Pancreas (tissue), 10 donors: Measurements from ENCODE around the gene VRK3. TPM values are rescaled to one million over a fixed set of nuclear protein-coding genes. Genes with fewer than 3 reads are reported as not detected.

Source experiments
- ATAC-seq, 4 donors: fragments of 200-7000 bp; cut with Tn5 transposase; one replicate each; pipeline versions ENCODE4 v1.8.0 to v1.9.1; 2020; ENCODE audit warnings: mild to moderate bottlenecking in 4 of 4, moderate library complexity in 4 of 4
- DNase-seq, 6 donors: peaks; one replicate each; pipeline ENCODE4 v3.0.0-alpha.2; 2020
- FAIRE-seq: peaks from 2 replicates; lab custom pipeline; 2012; peaks lifted over from hg19 to GRCh38; lab: Jason Lieb, UNC
- H3K27ac ChIP-seq, 4 donors: fragments of 200-600 bp; sonication (generic); 1 replicate in 3 of 4; 2 replicates in 1 of 4; pipeline versions ENCODE4 v1.5.0 to v1.8.0; 2020
- H3K27me3 ChIP-seq, 4 donors: fragments of 200-600 bp; one replicate each; pipeline ENCODE4 v1.8.0; 2021
- H3K36me3 ChIP-seq, 3 donors: fragments of 200-600 bp; sonication (generic) in 1 of 3; one replicate each; pipeline versions ENCODE4 v1.5.0 to v1.8.0; 2020 to 2021
- H3K4me1 ChIP-seq, 3 donors: fragments of 200-600 bp; one replicate each; pipeline ENCODE4 v1.8.0; 2021
- H3K4me3 ChIP-seq, 4 donors: fragments of 200-600 bp; sonication (generic) in 2 of 4; one replicate each; pipeline versions ENCODE4 v1.5.0 to v1.8.0; 2020 to 2021
- H3K9me3 ChIP-seq, 4 donors: fragments of 200-600 bp; one replicate each; pipeline ENCODE4 v1.8.0; 2021
- WGBS, 2 donors: extraction: QIAGEN DNeasy Blood & Tissue Kit; methylation state at CpG; one replicate each; pipeline ENCODE4 v1.1.7; 2013; 5-methylcytosine and 5-hydroxymethylcytosine counted together
- intact Hi-C, 3 donors: fragments of 100-400 bp; cut with DNase I; formaldehyde crosslinking; loops; one replicate each; pipeline versions ENCODE4 v1.11.1 to v1.14.2; 2022
- polyA plus RNA-seq, 2 donors: library from polyadenylated mRNA; stranded (reverse); fragments of 200-250 nt; gene quantifications; one replicate each; pipeline ENCODE4 v1.2.3, GENCODE V29; 2013
- total RNA-seq, 6 donors: library from RNA; stranded (reverse); fragmentation: NEBNext Ultra II Directional in 4 of 6; extraction: Animal tissue kit (Norgen Biotek cat#: 25700) in 4 of 6; gene quantifications; one replicate each; pipeline versions ENCODE4 v1.2.1 to v1.2.4, GENCODE V29; 2021 to 2023
- TF ChIP-seq, protein P1 (sequence below), 4 donors: fragments of 200-600 bp; sonication (generic) in 3 of 4; IDR thresholded peaks; one replicate each; pipeline versions ENCODE4 v1.5.0 to v1.8.0; 2021; ENCODE audit warnings: antibody characterized with exemption in 4 of 4
- donor health status: healthy with polysubstance abuse.
- donor health status: DM: no; HTN: no; CAD: no; lungs with moderate emphysema.
- donor health status: DM: no; HTN: no; CAD: no.
- donor health status: control.
- donor health status: control.
- donor health status: Bipolar disorder and iron deficiency.
- donor health status: DM: yes; HTN: yes; CAD: no.
- donor health status: DM: no; HTN: no; CAD: no.
- donor health status: DM: no; HTN: no; CAD: no.
- donor health status: DM: yes; HTN: yes; CAD: no.

The VRK3 gene
- total and polyA plus RNA-seq, 8 donors = 14.4 to 32.4 (median 17.9) TPM

DNA sequence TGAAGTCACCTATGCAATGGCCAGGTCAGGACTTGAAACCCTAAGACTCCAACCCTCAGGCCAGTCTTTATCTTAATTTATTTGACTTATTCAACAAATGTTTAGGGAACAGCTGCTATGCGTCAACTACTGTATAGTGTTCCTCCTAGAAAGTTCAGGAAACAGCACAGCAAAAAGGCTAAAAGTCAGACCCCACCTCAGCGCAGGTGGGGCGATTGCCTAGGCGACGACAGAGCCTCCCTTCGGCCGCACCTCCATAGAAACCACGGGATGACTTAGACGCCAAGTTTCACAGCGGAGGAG lies 502 bp downstream of the VRK3 start:
- Histone ChIP-seq H3K4me1 (peaks cover 0 to 18% (median 7%) of the 10 kb centered on the region in 3 donors), H3K36me3 (no peaks in the 10 kb centered on the region), H3K27ac (peak overlapping the region in 3 of 4 donors; percentile 75 to 83 (median 83)), H3K9me3 (no peaks in the 10 kb centered on the region), H3K27me3 (no peaks in the 10 kb centered on the region), H3K4me3 (peak overlapping the region; percentile 82 to 98 (median 93))
- WGBS, 2 donors = 0% methylated on average over 10 of the region's 10 CpGs
- no peak for FAIRE-seq
- no peak for DNase-seq
- TF ChIP-seq, protein P1, sequence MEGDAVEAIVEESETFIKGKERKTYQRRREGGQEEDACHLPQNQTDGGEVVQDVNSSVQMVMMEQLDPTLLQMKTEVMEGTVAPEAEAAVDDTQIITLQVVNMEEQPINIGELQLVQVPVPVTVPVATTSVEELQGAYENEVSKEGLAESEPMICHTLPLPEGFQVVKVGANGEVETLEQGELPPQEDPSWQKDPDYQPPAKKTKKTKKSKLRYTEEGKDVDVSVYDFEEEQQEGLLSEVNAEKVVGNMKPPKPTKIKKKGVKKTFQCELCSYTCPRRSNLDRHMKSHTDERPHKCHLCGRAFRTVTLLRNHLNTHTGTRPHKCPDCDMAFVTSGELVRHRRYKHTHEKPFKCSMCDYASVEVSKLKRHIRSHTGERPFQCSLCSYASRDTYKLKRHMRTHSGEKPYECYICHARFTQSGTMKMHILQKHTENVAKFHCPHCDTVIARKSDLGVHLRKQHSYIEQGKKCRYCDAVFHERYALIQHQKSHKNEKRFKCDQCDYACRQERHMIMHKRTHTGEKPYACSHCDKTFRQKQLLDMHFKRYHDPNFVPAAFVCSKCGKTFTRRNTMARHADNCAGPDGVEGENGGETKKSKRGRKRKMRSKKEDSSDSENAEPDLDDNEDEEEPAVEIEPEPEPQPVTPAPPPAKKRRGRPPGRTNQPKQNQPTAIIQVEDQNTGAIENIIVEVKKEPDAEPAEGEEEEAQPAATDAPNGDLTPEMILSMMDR (IDR thresholded peaks at IDR 0.05) = no peak
- intact Hi-C loops = no loop called here
- ATAC-seq = peak in 2 of 4 donors; percentile 13 to 19

DNA sequence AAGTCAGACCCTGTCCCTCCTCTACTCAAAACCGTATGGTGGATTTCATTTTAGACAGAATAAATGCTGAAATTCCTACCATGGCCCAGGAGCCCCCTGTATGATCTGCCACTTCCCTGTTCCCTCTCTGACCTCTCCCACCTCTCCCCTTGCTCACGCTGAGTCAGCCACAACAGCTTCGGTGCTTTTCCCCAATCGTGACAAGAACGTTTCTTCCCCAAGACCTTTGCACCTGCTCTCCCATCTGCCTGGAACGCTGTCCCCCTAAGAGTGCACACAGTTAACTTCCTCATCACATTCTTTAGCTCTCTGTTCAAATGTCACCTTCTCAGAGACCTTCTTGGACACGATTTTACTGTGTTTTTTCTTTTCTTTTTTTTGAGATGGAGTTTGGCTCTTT lies 2.3 kb downstream of the VRK3 start:
- TF ChIP-seq, protein P1 (IDR thresholded peaks at IDR 0.05) = no peak
- WGBS, 2 donors = 67 to 72% methylated on average over 7 of the region's 7 CpGs
- H3K36me3 ChIP-seq = peaks cover 0 to 6% (median 0%) of the 10 kb centered on the region in 3 donors
- ATAC-seq (no peak), DNase-seq (no peak), FAIRE-seq (no peak)
- no peak overlapping the region for H3K27ac ChIP-seq
- no peaks in the 10 kb centered on the region for H3K9me3 ChIP-seq
- H3K4me3 ChIP-seq = no peak overlapping the region
- H3K4me1 ChIP-seq = peaks cover 0 to 18% (median 7%) of the 10 kb centered on the region in 3 donors
- H3K27me3 ChIP-seq = no peaks in the 10 kb centered on the region
- intact Hi-C loops = no loop called here

DNA sequence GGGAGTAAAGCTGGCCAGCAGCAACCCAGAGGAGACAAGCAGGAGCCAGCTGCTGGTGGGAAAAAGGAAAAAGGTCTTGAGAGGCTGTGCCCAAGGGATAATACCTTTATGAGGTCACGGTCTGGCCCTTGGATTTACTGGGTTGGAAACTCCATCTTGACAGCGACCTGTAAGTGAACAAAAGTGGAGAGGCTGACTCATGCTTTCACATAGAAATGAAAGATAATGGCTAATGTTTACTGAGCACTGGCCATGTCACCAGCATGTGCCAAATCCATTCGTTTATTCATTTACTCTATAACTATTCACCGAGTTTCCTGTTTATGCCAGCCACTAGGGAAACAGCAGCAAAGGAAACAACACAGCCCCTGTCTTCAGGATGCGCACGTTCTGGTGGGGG lies 4.7 kb downstream of the VRK3 start:
- Histone ChIP-seq H3K27ac (no peak overlapping the region), H3K27me3 (no peaks in the 10 kb centered on the region), H3K4me1 (peaks cover 0 to 8% (median 0%) of the 10 kb centered on the region in 3 donors), H3K4me3 (no peak overlapping the region), H3K9me3 (no peaks in the 10 kb centered on the region), H3K36me3 (peaks cover 0 to 22% (median 7%) of the 10 kb centered on the region in 3 donors)
- 66 to 70% methylated on average over 6 of the region's 6 CpGs for WGBS, 2 donors
- ATAC-seq = no peak
- no peak for DNase-seq
- intact Hi-C loops = no loop called here
- TF ChIP-seq, protein P1 (IDR thresholded peaks at IDR 0.05) = no peak
- no peak for FAIRE-seq

DNA sequence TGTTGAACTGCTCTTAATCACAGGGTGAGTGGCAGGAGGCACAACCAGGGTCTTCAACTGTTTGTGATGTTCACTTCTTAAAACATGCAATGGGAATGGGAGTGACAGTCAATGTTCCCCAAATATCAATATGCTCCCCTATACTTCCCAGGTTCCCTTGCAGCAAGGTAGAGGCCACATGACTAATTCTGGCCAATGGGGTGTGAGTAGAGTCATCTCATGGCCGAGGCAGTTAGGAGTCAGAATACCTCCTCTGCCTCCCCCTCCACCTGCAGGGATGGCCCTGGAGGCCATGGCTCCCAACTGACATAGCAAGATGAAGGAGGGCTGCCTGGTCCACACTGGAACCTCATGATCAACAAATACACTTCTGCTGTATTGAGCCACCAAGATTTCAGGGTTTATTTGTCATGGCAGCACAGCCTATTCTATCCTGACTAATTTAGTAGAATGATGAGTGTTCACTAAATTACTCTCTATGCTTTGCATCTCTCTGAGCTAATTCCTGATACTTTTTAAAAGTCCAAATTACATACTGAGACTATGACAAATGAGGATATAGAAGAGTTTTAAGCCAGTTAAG lies 8.9 kb downstream of the VRK3 start:
- ATAC-seq (no peak), DNase-seq (no peak), FAIRE-seq (no peak)
- Histone ChIP-seq H3K27ac (no peak overlapping the region), H3K27me3 (no peaks in the 10 kb centered on the region), H3K4me1 (no peaks in the 10 kb centered on the region), H3K4me3 (no peak overlapping the region), H3K9me3 (no peaks in the 10 kb centered on the region), H3K36me3 (peaks cover 0 to 34% (median 7%) of the 10 kb centered on the region in 3 donors)
- WGBS, 2 donors = 90 to 100% methylated on average over 1 of the region's 1 CpG
- intact Hi-C loops = no loop called here
- TF ChIP-seq, protein P1 (IDR thresholded peaks at IDR 0.05) = no peak

DNA sequence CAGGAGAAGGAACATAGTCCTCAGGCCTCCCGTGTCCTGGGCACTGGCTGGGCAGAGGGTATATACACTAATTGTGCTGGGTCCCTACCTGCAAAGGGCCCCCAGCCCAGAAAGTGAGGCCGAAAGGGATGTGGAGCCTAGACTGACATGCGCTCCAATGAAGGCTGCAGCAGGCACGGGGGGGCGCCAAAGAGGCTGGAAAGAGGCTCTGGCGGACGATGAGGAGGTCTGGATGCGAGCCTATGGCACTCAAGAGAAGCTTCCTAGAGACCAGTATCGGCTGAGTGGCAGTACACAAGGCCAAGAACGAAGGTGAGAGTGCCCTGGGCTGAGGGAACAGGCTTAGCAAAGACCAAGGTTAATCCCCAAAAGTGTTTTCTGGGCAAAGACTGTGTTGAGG lies 16.6 kb downstream of the VRK3 start:
- H3K9me3 ChIP-seq = no peaks in the 10 kb centered on the region
- peaks cover 0 to 22% (median 6%) of the 10 kb centered on the region in 3 donors for H3K36me3 ChIP-seq
- DNase-seq = no peak
- FAIRE-seq = no peak
- no peaks in the 10 kb centered on the region for H3K4me1 ChIP-seq
- H3K27me3 ChIP-seq = no peaks in the 10 kb centered on the region
- intact Hi-C loops = no loop called here
- TF ChIP-seq, protein P1 (IDR thresholded peaks at IDR 0.05) = no peak
- no peak overlapping the region for H3K4me3 ChIP-seq
- 63 to 64% methylated on average over 10 of the region's 10 CpGs for WGBS, 2 donors
- ATAC-seq = no peak
- H3K27ac ChIP-seq = no peak overlapping the region
